CD14-positive monocyte (primary cell): ENCODE measurements around the gene KLC1. TPM values are rescaled to one million over a fixed set of nuclear protein-coding genes. Genes with fewer than 3 reads are reported as not detected.

ENCODE experiments used
- DNase-seq, 3 donors: peaks; one replicate each; pipeline ENCODE4 v3.0.0-alpha.2; 2011 to 2022
- H2AFZ ChIP-seq: 2 replicates; pipeline ENCODE4 v1.6.0; 2012; ENCODE audit warnings: mild to moderate bottlenecking, low read depth, low read length, inconsistent platforms; ENCODE audit not compliant: insufficient read depth, poor library complexity, severe bottlenecking
- H3K27ac ChIP-seq, 2 donors: 1 replicate in 1 of 2; 2 replicates in 1 of 2; pipeline ENCODE4 v1.5.1; 2012 to 2013; ENCODE audit warnings: low read length in 2 of 2, control low read depth in 1 of 2, inconsistent platforms in 1 of 2, low read depth in 1 of 2, mild to moderate bottlenecking in 1 of 2
- H3K27me3 ChIP-seq, 2 donors: one replicate each; pipeline versions ENCODE4 v1.6.0 to v1.6.1; 2011 to 2013; ENCODE audit warnings: low read length in 2 of 2; ENCODE audit not compliant: control insufficient read depth in 2 of 2, insufficient read depth in 2 of 2
- H3K36me3 ChIP-seq, 2 donors: replicated peaks in 1 of 2; 1 replicate in 1 of 2; 2 replicates in 1 of 2; pipeline versions ENCODE4 v1.5.1 to v1.6.1; 2012 to 2013; ENCODE audit warnings: low read length in 2 of 2, control low read depth in 1 of 2, inconsistent platforms in 1 of 2, mild to moderate bottlenecking in 1 of 2; ENCODE audit not compliant: insufficient read depth in 2 of 2, control insufficient read depth in 1 of 2
- H3K4me1 ChIP-seq, 2 donors: 1 replicate in 1 of 2; 2 replicates in 1 of 2; pipeline versions ENCODE4 v1.5.1 to v1.6.1; 2012 to 2013; ENCODE audit warnings: low read length in 2 of 2, control low read depth in 1 of 2, inconsistent platforms in 1 of 2, mild to moderate bottlenecking in 1 of 2, moderate library complexity in 1 of 2; ENCODE audit not compliant: insufficient read depth in 2 of 2, control insufficient read depth in 1 of 2
- H3K4me2 ChIP-seq: replicated peaks from 2 replicates; pipeline ENCODE3; 2012; ENCODE audit warnings: low read length, moderate library complexity, mild to moderate bottlenecking; ENCODE audit not compliant: poor library complexity, severe bottlenecking; ENCODE audit errors: extremely low read depth
- H3K4me3 ChIP-seq, 3 experiments: fragments of 200-600 bp in 1 of 3; sonication (generic) in 1 of 3; replicated peaks in 1 of 3; 1 replicate in 2 of 3; 2 replicates in 1 of 3; pipeline ENCODE4 v1.5.1; 2011 to 2013; ENCODE audit warnings: low read length in 3 of 3, mild to moderate bottlenecking in 3 of 3, control low read depth in 2 of 3, low read depth in 2 of 3, inconsistent platforms in 1 of 3, moderate library complexity in 1 of 3
- H3K79me2 ChIP-seq: 2 replicates; pipeline ENCODE4 v1.6.0; 2012; ENCODE audit warnings: mild to moderate bottlenecking, control low read depth, inconsistent platforms, low read length, moderate library complexity; ENCODE audit not compliant: insufficient read depth
- H3K9ac ChIP-seq: 2 replicates; pipeline ENCODE4 v1.6.0; 2017; ENCODE audit warnings: low read length, mild to moderate bottlenecking; ENCODE audit not compliant: insufficient read depth, poor library complexity, severe bottlenecking
- H3K9me3 ChIP-seq, 2 donors: replicated peaks in 1 of 2; 1 replicate in 1 of 2; 2 replicates in 1 of 2; pipeline versions ENCODE4 v1.5.1 to v1.6.1; 2012 to 2013; ENCODE audit warnings: low read length in 2 of 2, control low read depth in 1 of 2; ENCODE audit not compliant: control insufficient read depth in 1 of 2, insufficient read depth in 1 of 2
- H4K20me1 ChIP-seq: 2 replicates; pipeline ENCODE4 v1.6.0; 2012; ENCODE audit warnings: mild to moderate bottlenecking, low read length, control low read depth, moderate library complexity; ENCODE audit not compliant: insufficient read depth
- H3K27ac Mint-ChIP-seq, 7 donors: one replicate each; pipeline ENCODE4 v1.8.0; 2020; ENCODE audit warnings: mild to moderate bottlenecking in 7 of 7, mixed read lengths in 7 of 7, moderate library complexity in 6 of 7, inconsistent platforms in 2 of 7
- H3K27me3 Mint-ChIP-seq, 3 donors: one replicate each; pipeline ENCODE4 v1.8.0; 2021 to 2022; ENCODE audit warnings: low read depth in 3 of 3, mild to moderate bottlenecking in 3 of 3, mixed read lengths in 3 of 3, moderate library complexity in 3 of 3, inconsistent platforms in 1 of 3
- H3K36me3 Mint-ChIP-seq, 2 donors: one replicate each; pipeline ENCODE4 v1.8.0; 2020; ENCODE audit warnings: mixed read lengths in 2 of 2, inconsistent platforms in 1 of 2, mild to moderate bottlenecking in 1 of 2
- H3K4me1 Mint-ChIP-seq: one replicate; pipeline ENCODE4 v1.8.0; 2020; ENCODE audit warnings: mild to moderate bottlenecking, mixed read lengths
- H3K4me3 Mint-ChIP-seq, 2 donors: one replicate each; pipeline ENCODE4 v1.8.0; 2020; ENCODE audit warnings: mild to moderate bottlenecking in 2 of 2, mixed read lengths in 2 of 2, moderate library complexity in 1 of 2
- H3K9me3 Mint-ChIP-seq, 7 donors: one replicate each; pipeline ENCODE4 v1.8.0; 2020 to 2022; ENCODE audit warnings: mixed read lengths in 7 of 7, mild to moderate bottlenecking in 6 of 7, moderate library complexity in 6 of 7, inconsistent platforms in 2 of 7
- CTCF ChIP-seq: fragments of 200-600 bp; IDR thresholded peaks from one replicate; pipeline ENCODE4 v1.8.0; 2022; ENCODE audit warnings: antibody characterized with exemption, mild to moderate bottlenecking
- WGBS: methylation state at CpG from one replicate; pipeline ENCODE4 v1.1.5; 2013; ENCODE audit warnings: missing lambda C conversion rate; ENCODE audit not compliant: insufficient coverage; 5-methylcytosine and 5-hydroxymethylcytosine counted together
- intact Hi-C, 2 donors: fragments of 100-400 bp; cut with micrococcal nuclease; formaldehyde crosslinking; loops; one replicate each; pipeline versions ENCODE4 v1.15.0 to v1.15.1; 2023
- polyA plus RNA-seq, 3 donors: library from polyadenylated mRNA; depleted of rRNA in 1 of 3; unstranded in 2 of 3; stranded (reverse) in 1 of 3; fragments of 300-500 nt in 2 of 3; fragments of >200 nt in 1 of 3; fragmentation: Illumina TruSeq in 2 of 3; gene quantifications; 1 replicate in 2 of 3; 2 replicates in 1 of 3; pipeline ENCODE4 v1.2.3, GENCODE V29; 2012 to 2021

The KLC1 gene
- polyA plus RNA-seq, 3 donors = 41.5 to 108 (median 46.6) TPM

- H3K4me1 ChIP-seq = no peaks in the 10 kb centered on the region
Observed at GRCh38 chr14:103696466-103697071, 67.6 kb downstream of the KLC1 start.

GRCh38 chr14:103697206-103697602, 68.2 kb downstream of the KLC1 start:
- Histone ChIP-seq H3K9ac (no peak overlapping the region), H3K79me2 (peaks cover 7% of the 10 kb centered on the region), H3K4me3 (no peak overlapping the region), H2AFZ (no peak overlapping the region), H4K20me1 (peaks cover 77% of the 10 kb centered on the region), H3K4me1 (no peaks in the 10 kb centered on the region), H3K36me3 (peaks cover 82 to 91% of the 10 kb centered on the region in 2 donors), H3K27me3 (no peaks in the 10 kb centered on the region), H3K9me3 (no peaks in the 10 kb centered on the region), H3K4me2 (no peak overlapping the region), H3K27ac (no peak overlapping the region)
- WGBS = no CpG with 5 or more reads among the region's 3 CpGs
- peak overlapping the region in 2 of 7 donors; percentile 30 to 71 for H3K27ac Mint-ChIP-seq
- H3K36me3 Mint-ChIP-seq = peaks cover 44 to 80% of the 10 kb centered on the region in 2 donors
- H3K9me3 Mint-ChIP-seq = no peaks in the 10 kb centered on the region
- no peak for DNase-seq
- intact Hi-C loops = no loop called here
- peaks cover 0 to 1% (median 0%) of the 10 kb centered on the region in 3 donors for H3K27me3 Mint-ChIP-seq
- H3K4me1 Mint-ChIP-seq = peaks cover 18% of the 10 kb centered on the region
- TF ChIP-seq CTCF = no peak
- no peak overlapping the region for H3K4me3 Mint-ChIP-seq

More at GRCh38 chr14:103696466-103697071, 67.6 kb downstream of the KLC1 start:
- H3K4me1 Mint-ChIP-seq = peaks cover 14% of the 10 kb centered on the region
- H3K27me3 ChIP-seq = no peaks in the 10 kb centered on the region
- H3K27ac Mint-ChIP-seq = peak overlapping the region in 3 of 7 donors; percentile 9 to 77 (median 30)
- WGBS = 44% methylated on average over 11 of the region's 17 CpGs
- no peak for TF ChIP-seq CTCF
- H3K36me3 ChIP-seq = peaks cover 84 to 92% of the 10 kb centered on the region in 2 donors
- H3K4me3 Mint-ChIP-seq = no peak overlapping the region
- no peak overlapping the region for H3K4me2 ChIP-seq
- peaks cover 7% of the 10 kb centered on the region for H3K79me2 ChIP-seq
- no peaks in the 10 kb centered on the region for H3K9me3 ChIP-seq
- peaks cover 83% of the 10 kb centered on the region for H4K20me1 ChIP-seq
- H3K27ac ChIP-seq = no peak overlapping the region
- no peak for DNase-seq
- no peak overlapping the region for H3K4me3 ChIP-seq
- intact Hi-C loops = no loop called here
- H2AFZ ChIP-seq = no peak overlapping the region
- no peaks in the 10 kb centered on the region for H3K9me3 Mint-ChIP-seq
- H3K27me3 Mint-ChIP-seq = no peaks in the 10 kb centered on the region
- H3K36me3 Mint-ChIP-seq = peaks cover 43 to 79% of the 10 kb centered on the region in 2 donors
- H3K9ac ChIP-seq = no peak overlapping the region
